Measurements from ENCODE around the gene AKAP6. TPM values are rescaled to one million over a fixed set of nuclear protein-coding genes. Genes with fewer than 3 reads are reported as not detected.

AKAP6 gene
- total and polyA plus RNA-seq, 2 of the 8 experiments (the other 6 are each of a cell fraction or from before 2014, with no cell fraction given): 0.09 to 0.89 TPM

DNA sequence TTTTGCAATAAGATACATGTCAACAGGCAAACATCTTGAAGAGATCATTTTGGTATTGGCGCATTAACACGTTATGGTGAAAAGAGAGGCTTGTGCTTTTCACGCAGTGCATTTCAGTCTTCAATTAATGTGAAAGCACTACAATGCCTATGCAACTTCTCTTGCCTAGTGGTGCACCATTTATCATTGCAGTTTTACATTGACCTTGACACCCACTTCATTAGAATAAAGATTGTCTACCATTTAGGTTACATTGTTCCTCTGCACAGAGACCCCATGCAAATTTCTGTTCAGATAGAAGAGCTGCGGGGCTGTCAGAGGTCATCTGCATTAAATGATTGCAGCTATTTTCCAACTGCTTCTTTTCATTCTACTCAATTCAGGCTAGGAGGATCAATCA, 397.4 kb downstream of the AKAP6 start:
- Histone ChIP-seq H2AFZ (ENCODE audit: low read length) (no peak overlapping the region), H3K9ac (replicated peaks in 1 of 4; ENCODE audit: extremely low read depth in 1 of 4, low read depth in 3 of 4, low read length in 3 of 4) (no peak overlapping the region), H4K5ac (ENCODE audit: insufficient read length, low read depth, low read length) (no peak overlapping the region), H3K36me3 (ENCODE audit: control insufficient read depth in 2 of 4, insufficient read depth in 4 of 4, low read length in 3 of 4) (no peaks in the 10 kb centered on the region), H2AK5ac (ENCODE audit: low read depth, low read length) (no peak overlapping the region), H2BK15ac (ENCODE audit: low read length) (no peak overlapping the region), H3K9me3 (ENCODE audit: insufficient read depth in 2 of 2, low read depth in 1 of 2, low read length in 1 of 2) (no peaks in the 10 kb centered on the region), H4K8ac (ENCODE audit: extremely low read depth, insufficient read depth, low read length) (no peak overlapping the region), H4K91ac (replicated peaks; ENCODE audit: insufficient read length, low read length) (no peak overlapping the region), H3K4me2 (ENCODE audit: insufficient read depth in 1 of 2, low read depth in 2 of 2, low read length in 2 of 2) (no peak overlapping the region), H3K23ac (ENCODE audit: insufficient read length) (no peak overlapping the region), H3K79me2 (ENCODE audit: control insufficient read depth in 1 of 2, insufficient read depth in 2 of 2, low read length in 2 of 2) (no peaks in the 10 kb centered on the region), H3K23me2 (ENCODE audit: low read depth, low read length) (no peaks in the 10 kb centered on the region), H2BK120ac (replicated peaks; ENCODE audit: low read depth, low read length) (no peak overlapping the region), H3K18ac (ENCODE audit: extremely low read depth, low read length) (no peak overlapping the region), H3K14ac (ENCODE audit: insufficient read length) (no peak overlapping the region), H3K79me1 (ENCODE audit: low read depth, low read length) (no peaks in the 10 kb centered on the region), H3K56ac (replicated peaks; ENCODE audit: insufficient read length, low read depth, low read length) (no peak overlapping the region), H3K27ac (ENCODE audit: low read depth, low read length) (no peak overlapping the region), H3K4me3 (ENCODE audit: extremely low read depth in 1 of 4, insufficient read depth in 2 of 4, low read depth in 3 of 4, low read length in 4 of 4) (no peak overlapping the region), H3K27me3 (replicated peaks in 1 of 4; ENCODE audit: control insufficient read depth in 3 of 4, extremely low read depth in 1 of 4, insufficient read depth in 3 of 4, low read length in 3 of 4) (no peaks in the 10 kb centered on the region), H4K20me1 (replicated peaks in 1 of 2; ENCODE audit: control insufficient read depth in 1 of 2, insufficient read depth in 2 of 2, low read length in 2 of 2) (no peaks in the 10 kb centered on the region), H2BK12ac (ENCODE audit: low read depth, low read length) (no peak overlapping the region), H2BK5ac (ENCODE audit: low read depth, low read length) (no peak overlapping the region), H3K4ac (replicated peaks; ENCODE audit: insufficient read length, low read depth, low read length) (no peak overlapping the region), H3K4me1 (replicated peaks in 1 of 4; ENCODE audit: control insufficient read depth in 3 of 4, insufficient read depth in 4 of 4, low read length in 3 of 4) (peaks cover 0 to 5% (median 0%) of the 10 kb centered on the region in 4 experiments; a peak in 1 of 7 replicates), H2BK20ac (ENCODE audit: low read length) (no peak overlapping the region)
- no peak for FAIRE-seq
- WGBS, 2 experiments (ENCODE audit: extremely low coverage in 1 of 2, insufficient coverage in 1 of 2, insufficient read length in 1 of 2, insufficient replicate concordance in 2 of 2, low coverage in 1 of 2, low lambda C conversion rate in 2 of 2, missing lambda C conversion rate in 1 of 2): 93% methylated on average over 4 of the region's 4 CpGs; no CpG with 5 or more reads in 1 of the 2 experiments
- ChIA-PET CTCF (ENCODE audit: partially characterized antibody) (no interaction called here), POLR2A (ENCODE audit: partially characterized antibody) (no interaction called here)
- TF ChIP-seq, protein P1, sequence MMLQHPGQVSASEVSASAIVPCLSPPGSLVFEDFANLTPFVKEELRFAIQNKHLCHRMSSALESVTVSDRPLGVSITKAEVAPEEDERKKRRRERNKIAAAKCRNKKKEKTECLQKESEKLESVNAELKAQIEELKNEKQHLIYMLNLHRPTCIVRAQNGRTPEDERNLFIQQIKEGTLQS (IDR thresholded peaks at IDR 0.05; ENCODE audit: insufficient read depth, low read depth, low read length): no peak
- TF ChIP-seq KDM4A (IDR thresholded peaks at IDR 0.05; ENCODE audit: low read depth, low read length, severe bottlenecking) (no peak), SP4 (IDR thresholded peaks at IDR 0.05; ENCODE audit: low read length) (no peak), BACH1 (IDR thresholded peaks at IDR 0.05; ENCODE audit: low read length) (no peak), ZNF274 (IDR thresholded peaks at IDR 0.05; ENCODE audit: borderline replicate concordance, extremely low read depth, low read length) (no peak), SAP30 (IDR thresholded peaks at IDR 0.05; ENCODE audit: insufficient read depth, insufficient replicate concordance, low read length) (no peak), HDAC2 (IDR thresholded peaks at IDR 0.05; ENCODE audit: borderline replicate concordance in 1 of 2, low read depth in 2 of 2, low read length in 2 of 2) (no peak), E2F6 (IDR thresholded peaks at IDR 0.05) (no peak), TBP (IDR thresholded peaks at IDR 0.05; ENCODE audit: low read depth, low read length) (no peak), BCL11A (IDR thresholded peaks at IDR 0.05; ENCODE audit: low read depth in 2 of 2, low read length in 2 of 2) (no peak)
- DNase-seq (ENCODE audit: low read depth in 1 of 2, low spot score in 2 of 2): no peak
